Inferior parietal cortex (tissue), 1 donor: ENCODE results near the gene LCT.

ENCODE experiments used
- DNase-seq: peaks from one replicate; pipeline ENCODE4 v3.0.0-alpha.2; 2016; ENCODE audit errors: extremely low spot score

Gene LCT

GRCh38 chr2:135742325-135742757, 94.6 kb downstream of the LCT start:
- peak; percentile 52 for DNase-seq

GRCh38 chr2:135741395-135742324, 95.3 kb downstream of the LCT start, which contains the start of gene UBXN4:
Gene UBXN4 (plus strand): TSS chr2:135741855. CDS start chr2:135741930, 75 bp downstream.
- peak; percentile 98 for DNase-seq

GRCh38 chr2:135741043-135741394, 96.0 kb downstream of the LCT start:
- no peak for DNase-seq

GRCh38 chr2:135740206-135740605, 96.8 kb downstream of the LCT start:
- DNase-seq = no peak
